HepG2 (cell line): ENCODE results near the gene TFEB. TPM values are rescaled to one million over a fixed set of nuclear protein-coding genes. Genes with fewer than 3 reads are reported as not detected.

Experiments
- ATF3 ChIP-seq: sonication (generic); formaldehyde crosslinking; IDR thresholded peaks from 2 replicates; pipeline ENCODE4 v1.4.0; 2020; ENCODE audit warnings: missing genetic modification reagents
- CCAR2 ChIP-seq: fragments of 200-400 bp; formaldehyde crosslinking; optimal IDR thresholded peaks from 2 replicates; pipeline ENCODE3; 2018; ENCODE audit warnings: low read depth, mild to moderate bottlenecking, low read length, moderate library complexity
- DDIT3 ChIP-seq: sonication (generic); formaldehyde crosslinking; IDR thresholded peaks from 2 replicates; pipeline ENCODE4 v1.4.0; 2020; ENCODE audit warnings: mild to moderate bottlenecking, missing genetic modification reagents
- FOXP4 ChIP-seq: sonication (generic); formaldehyde crosslinking; IDR thresholded peaks from 2 replicates; pipeline ENCODE4 v1.4.0; 2020; ENCODE audit warnings: missing genetic modification reagents
- HDAC2 ChIP-seq: sonication (generic); formaldehyde crosslinking; IDR thresholded peaks from 2 replicates; pipeline ENCODE4 v1.4.0; 2020; ENCODE audit warnings: missing genetic modification reagents
- ISL2 ChIP-seq: sonication (generic); formaldehyde crosslinking; IDR thresholded peaks from 2 replicates; pipeline ENCODE4 v1.5.0; 2020; ENCODE audit warnings: missing genetic modification reagents
- KLF6 ChIP-seq: IDR thresholded peaks from 2 replicates; pipeline ENCODE4 v1.8.0; 2016; ENCODE audit warnings: missing biosample characterization, missing genetic modification reagents
- MBD4 ChIP-seq: IDR thresholded peaks from 2 replicates; pipeline ENCODE4 v1.6.1; 2012; ENCODE audit warnings: low read length, inconsistent platforms, borderline replicate concordance
- MXD1 ChIP-seq: sonication (generic); formaldehyde crosslinking; IDR thresholded peaks from 2 replicates; pipeline ENCODE4 v1.4.0; 2020; ENCODE audit warnings: mild to moderate bottlenecking, missing genetic modification reagents
- MXD3 ChIP-seq: IDR thresholded peaks from 2 replicates; pipeline ENCODE4 v1.6.1; 2016; ENCODE audit warnings: mild to moderate bottlenecking, missing biosample characterization, missing genetic modification reagents
- SMAD9 ChIP-seq: sonication (generic); formaldehyde crosslinking; IDR thresholded peaks from 2 replicates; pipeline ENCODE4 v1.5.1; 2020; ENCODE audit warnings: mild to moderate bottlenecking, missing genetic modification reagents
- TBL1XR1 ChIP-seq: fragments of 150-350 bp; IDR thresholded peaks from 2 replicates; pipeline ENCODE4 v1.6.1; 2014; ENCODE audit warnings: borderline replicate concordance, low read length; ENCODE audit not compliant: partially characterized antibody
- USF2 ChIP-seq, 2 experiments: sonication (generic) in 1 of 2; formaldehyde crosslinking in 1 of 2; IDR thresholded peaks; 2 replicates each; pipeline versions ENCODE4 v1.5.1 to v1.6.1; 2011 to 2020; ENCODE audit warnings: borderline replicate concordance in 1 of 2, low read depth in 1 of 2, low read length in 1 of 2, mild to moderate bottlenecking in 1 of 2, missing genetic modification reagents in 1 of 2, moderate library complexity in 1 of 2
- YEATS4 ChIP-seq: sonication (generic); formaldehyde crosslinking; IDR thresholded peaks from 2 replicates; pipeline ENCODE4 v1.4.0; 2020; ENCODE audit warnings: missing genetic modification reagents, borderline replicate concordance
- ZMYM2 ChIP-seq: sonication (generic); formaldehyde crosslinking; IDR thresholded peaks from 2 replicates; pipeline ENCODE4 v1.8.0; 2022; ENCODE audit warnings: mild to moderate bottlenecking, missing genetic modification reagents
- ZNF280B ChIP-seq: sonication (generic); formaldehyde crosslinking; IDR thresholded peaks from 2 replicates; pipeline ENCODE4 v1.5.0; 2020; ENCODE audit warnings: missing genetic modification reagents, mild to moderate bottlenecking, borderline replicate concordance
- ZNF451 ChIP-seq: sonication (generic); formaldehyde crosslinking; IDR thresholded peaks from 2 replicates; pipeline ENCODE4 v1.5.0; 2020; ENCODE audit warnings: mild to moderate bottlenecking, missing genetic modification reagents
- ZNF576 ChIP-seq: sonication (generic); formaldehyde crosslinking; IDR thresholded peaks from 2 replicates; pipeline ENCODE4 v1.4.0; 2020; ENCODE audit warnings: mild to moderate bottlenecking, missing genetic modification reagents
- ZNF737 ChIP-seq: sonication (generic); formaldehyde crosslinking; IDR thresholded peaks from 2 replicates; pipeline ENCODE4 v1.5.0; 2020; ENCODE audit warnings: missing genetic modification reagents, mild to moderate bottlenecking, borderline replicate concordance
- ZNF747 ChIP-seq: sonication (generic); formaldehyde crosslinking; IDR thresholded peaks from 2 replicates; pipeline ENCODE4 v1.8.1; 2023; ENCODE audit warnings: missing genetic modification reagents, mild to moderate bottlenecking, borderline replicate concordance
- polyA plus RNA-seq, 8 experiments: library from polyadenylated mRNA; depleted of rRNA in 3 of 8; stranded (reverse) in 7 of 8; unstranded in 1 of 8; fragments of >200 nt; fragmentation: Illumina TruSeq in 4 of 8; extraction: Trizol in 4 of 8; gene quantifications; 2 replicates each; pipeline versions ENCODE4 v1.2.1 to v1.2.3, GENCODE V29; 2011 to 2016; ENCODE audit warnings: low read depth in 4 of 8, missing spikeins in 1 of 8, mixed read lengths in 1 of 8; ENCODE audit not compliant: insufficient read depth in 1 of 8
- total RNA-seq, 5 experiments: library from RNA; depleted of rRNA; stranded (reverse); fragments of >200 nt; fragmentation: Illumina TruSeq; extraction: Trizol; gene quantifications; 2 replicates each; pipeline ENCODE4 v1.2.3, GENCODE V29; 2016; ENCODE audit warnings: low read depth in 1 of 5

TFEB gene
- total and polyA plus RNA-seq, 2 of the 13 experiments (the other 11 are each of a cell fraction or from before 2014, with no cell fraction given), result 13.3 to 18.7 TPM

GRCh38 chr6:41741625-41742490 is 6.5 kb upstream of the TFEB start (continued):
- TF ChIP-seq HDAC2 (CRISPR knock-in tag) (peak; percentile 85), ZNF747 (CRISPR knock-in tag) (no peak; the same call in 1 of the 2 replicates), ISL2 (peak; percentile 60; the same call in 1 of the 2 replicates), ZMYM2 (CRISPR knock-in tag) (peak; percentile 43; the same call in 1 of the 2 replicates), KLF6 (CRISPR knock-in tag) (no peak; the same call in 1 of the 2 replicates), YEATS4 (CRISPR knock-in tag) (no peak), ZNF451 (CRISPR knock-in tag) (peak; percentile 28; the same call in 1 of the 2 replicates), TBL1XR1 (no peak), USF2 (IDR thresholded peaks at IDR 0.05; ENCODE audit: low read depth, low read length) (no peak), USF2 (CRISPR knock-in tag; IDR thresholded peaks at IDR 0.05; ENCODE audit: borderline replicate concordance) (no peak), MXD3 (CRISPR knock-in tag) (no peak; the same call in 1 of the 2 replicates), FOXP4 (peak; percentile 84; the same call in 1 of the 2 replicates), ZNF576 (no peak), ZNF737 (CRISPR knock-in tag) (no peak), ZNF280B (0 out of 2 replicates have a peak, but pooled peaks have one; percentile 42), MXD1 (CRISPR knock-in tag) (no peak), DDIT3 (CRISPR knock-in tag) (no peak), MBD4 (no peak), CCAR2 (no peak), ATF3 (CRISPR knock-in tag) (no peak), SMAD9 (CRISPR knock-in tag) (no peak)
